Psoas muscle (tissue), 8 donors: ENCODE results near the gene ADGRD2. TPM values are rescaled to one million over a fixed set of nuclear protein-coding genes. Genes with fewer than 3 reads are reported as not detected.

ENCODE experiments used
- ATAC-seq, 4 donors: fragments of 200-7000 bp; cut with Tn5 transposase; one replicate each; pipeline ENCODE4 v1.9.1; 2020; ENCODE audit warnings: moderate library complexity in 3 of 4, mild to moderate bottlenecking in 2 of 4
- DNase-seq, 2 donors: peaks; one replicate each; pipeline ENCODE4 v3.0.0-alpha.2; 2020
- H3K27ac ChIP-seq: fragments of 200-600 bp; one replicate; pipeline ENCODE4 v1.8.0; 2022
- H3K27me3 ChIP-seq, 3 donors: fragments of 200-600 bp in 1 of 3; one replicate each; pipeline versions ENCODE4 v1.6.1 to v1.8.0; 2013 to 2022; ENCODE audit warnings: low read length in 2 of 3, mild to moderate bottlenecking in 2 of 3, moderate library complexity in 1 of 3; ENCODE audit not compliant: insufficient read depth in 3 of 3
- H3K36me3 ChIP-seq, 2 donors: fragments of 200-600 bp in 1 of 2; one replicate each; pipeline versions ENCODE4 v1.6.1 to v1.8.0; 2013 to 2022; ENCODE audit warnings: low read depth in 1 of 2, mild to moderate bottlenecking in 1 of 2, moderate library complexity in 1 of 2; ENCODE audit not compliant: insufficient read depth in 1 of 2
- H3K4me1 ChIP-seq: fragments of 200-600 bp; one replicate; pipeline ENCODE4 v1.8.0; 2022
- H3K4me3 ChIP-seq: fragments of 200-600 bp; one replicate; pipeline ENCODE4 v1.8.0; 2022; ENCODE audit warnings: mild to moderate bottlenecking
- H3K9me3 ChIP-seq: fragments of 200-600 bp; one replicate; pipeline ENCODE4 v1.8.0; 2022
- CTCF ChIP-seq: fragments of 200-600 bp; IDR thresholded peaks from one replicate; pipeline ENCODE4 v1.8.0; 2022; ENCODE audit warnings: antibody characterized with exemption
- WGBS, 3 donors: extraction: QIAGEN DNeasy Blood & Tissue Kit; methylation state at CpG; one replicate each; pipeline versions ENCODE4 v1.1.6 to v1.1.7; 2013; 5-methylcytosine and 5-hydroxymethylcytosine counted together
- intact Hi-C, 2 donors: fragments of 100-400 bp; cut with DNase I; formaldehyde crosslinking; loops; one replicate each; pipeline versions ENCODE4 v1.11.0 to v1.14.2; 2022
- polyA plus RNA-seq, 3 donors: library from polyadenylated mRNA; stranded (reverse); fragments of 200-250 nt; gene quantifications; one replicate each; pipeline ENCODE4 v1.2.3, GENCODE V29; 2013
- total RNA-seq, 4 donors: library from RNA; stranded (reverse); fragmentation: NEBNext Ultra II Directional in 2 of 4; extraction: Animal tissue kit (Norgen Biotek cat#: 25700) in 2 of 4; gene quantifications; one replicate each; pipeline versions ENCODE4 v1.2.1 to v1.2.4, GENCODE V29; 2021 to 2023
- donor health status: healthy with polysubstance abuse.
- donor health status: DM: no; HTN: no; CAD: no; lungs with moderate emphysema.
- donor health status: Bipolar disorder and iron deficiency.
- donor health status: healthy.
- donor health status: DM: yes; HTN: yes; CAD: no.
- donor health status: DM: no; HTN: no; CAD: no.
- donor health status: DM: no; HTN: no; CAD: no.
- donor health status: DM: yes; HTN: yes; CAD: no.

The ADGRD2 gene
- total and polyA plus RNA-seq, 7 donors, result not detected

GRCh38 chr9:124457079-124457886, 7.0 kb downstream of the ADGRD2 start:
- intact Hi-C loops, result no loop called here

GRCh38 chr9:124457887-124458431, 7.7 kb downstream of the ADGRD2 start:
- 70 to 72% (median 70%) methylated on average over 7 to 8 of the region's 8 CpGs for WGBS, 3 donors
- Histone ChIP-seq H3K9me3 (no peaks in the 10 kb centered on the region), H3K4me3 (no peak overlapping the region), H3K36me3 (no peaks in the 10 kb centered on the region), H3K4me1 (no peaks in the 10 kb centered on the region), H3K27ac (no peak overlapping the region), H3K27me3 (peaks cover 0 to 14% (median 3%) of the 10 kb centered on the region in 3 donors)
- TF ChIP-seq CTCF, result no peak
- intact Hi-C loops, result no loop called here
- DNase-seq, result no peak
- ATAC-seq, result no peak

More at GRCh38 chr9:124457079-124457886, 7.0 kb downstream of the ADGRD2 start:
- ATAC-seq, result no peak
- WGBS, 3 donors, result 85 to 89% (median 86%) methylated on average over 18 of the region's 18 CpGs
- no peak for TF ChIP-seq CTCF
- Histone ChIP-seq H3K9me3 (no peaks in the 10 kb centered on the region), H3K36me3 (no peaks in the 10 kb centered on the region), H3K27me3 (peaks cover 0 to 21% (median 9%) of the 10 kb centered on the region in 3 donors), H3K4me1 (no peaks in the 10 kb centered on the region), H3K4me3 (no peak overlapping the region), H3K27ac (no peak overlapping the region)
- DNase-seq, result no peak

DNA sequence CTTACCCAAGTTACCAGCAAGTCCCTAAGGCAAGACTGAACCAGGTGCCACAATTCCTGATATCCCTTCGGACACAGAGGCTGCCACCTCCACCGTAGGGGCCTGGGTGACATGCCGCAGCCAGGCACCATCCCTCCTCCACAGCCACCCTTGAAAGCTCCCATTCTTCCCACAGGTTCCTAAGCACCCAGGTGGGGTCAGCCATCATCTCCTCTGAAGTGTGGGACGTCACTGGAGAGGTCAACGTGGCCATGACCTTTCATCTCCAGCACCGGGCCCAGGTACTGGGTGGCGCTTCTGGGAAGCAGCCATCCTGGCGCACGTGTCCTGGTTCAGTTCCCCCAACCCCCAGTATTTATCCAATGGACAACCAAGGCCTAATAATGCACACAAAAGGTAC, 8.2 kb downstream of the ADGRD2 start:
- no peak for ATAC-seq
- Histone ChIP-seq H3K36me3 (no peaks in the 10 kb centered on the region), H3K27ac (no peak overlapping the region), H3K4me3 (no peak overlapping the region), H3K27me3 (peaks cover 0 to 9% (median 0%) of the 10 kb centered on the region in 3 donors), H3K9me3 (no peaks in the 10 kb centered on the region), H3K4me1 (no peaks in the 10 kb centered on the region)
- intact Hi-C loops, result no loop called here
- no peak for DNase-seq
- TF ChIP-seq CTCF, result no peak
- WGBS, 3 donors, result 81 to 90% (median 83%) methylated on average over 9 of the region's 9 CpGs

GRCh38 chr9:124462739-124463138, 12.5 kb downstream of the ADGRD2 start:
- Histone ChIP-seq H3K9me3 (no peaks in the 10 kb centered on the region), H3K36me3 (no peaks in the 10 kb centered on the region), H3K27ac (no peak overlapping the region), H3K4me1 (no peaks in the 10 kb centered on the region), H3K4me3 (no peak overlapping the region), H3K27me3 (peaks cover 0 to 5% (median 0%) of the 10 kb centered on the region in 3 donors)
- DNase-seq (no peak), ATAC-seq (no peak)
- TF ChIP-seq CTCF, result no peak
- intact Hi-C loops, result no loop called here
- 82 to 95% (median 88%) methylated on average over 1 of the region's 1 CpG for WGBS, 3 donors
